Progenitor cell of endocrine pancreas (in vitro differentiated cells): ENCODE data around the gene B3GAT1. TPM values are rescaled to one million over a fixed set of nuclear protein-coding genes. Genes with fewer than 3 reads are reported as not detected.

Source experiments
- DNase-seq: peaks from one replicate; pipeline ENCODE4 v3.0.0; 2021; ENCODE audit warnings: low spot score; ENCODE audit not compliant: unreplicated experiment
- H3K27ac Mint-ChIP-seq: 2 replicates; pipeline ENCODE4 v1.8.0; 2021; ENCODE audit warnings: mild to moderate bottlenecking, moderate library complexity, mixed read lengths
- H3K27me3 Mint-ChIP-seq: 2 replicates; pipeline ENCODE4 v1.8.0; 2021; ENCODE audit warnings: mixed read lengths
- H3K36me3 Mint-ChIP-seq: 2 replicates; pipeline ENCODE4 v1.8.0; 2022; ENCODE audit warnings: mixed read lengths; ENCODE audit not compliant: insufficient read depth
- H3K4me1 Mint-ChIP-seq: 2 replicates; pipeline ENCODE4 v1.8.0; 2021; ENCODE audit warnings: low read depth, mixed read lengths
- H3K4me3 Mint-ChIP-seq: 2 replicates; pipeline ENCODE4 v1.8.0; 2021; ENCODE audit warnings: low read depth, mild to moderate bottlenecking, moderate library complexity, mixed read lengths
- H3K9me3 Mint-ChIP-seq: 2 replicates; pipeline ENCODE4 v1.8.0; 2021; ENCODE audit warnings: low read depth, mixed read lengths
- total RNA-seq: library from RNA; stranded (reverse); gene quantifications from 2 replicates; pipeline ENCODE4 v1.2.1, GENCODE V29; 2021
- TF ChIP-seq, protein P1 (sequence below): fragments of 200-600 bp; sonication (generic); IDR thresholded peaks from one replicate; pipeline ENCODE4 v1.5.0; 2021; ENCODE audit warnings: antibody characterized with exemption, mild to moderate bottlenecking; ENCODE audit not compliant: unreplicated experiment

B3GAT1 gene
- total RNA-seq, 1 donor from 2014 or later = 5.1 TPM

DNA sequence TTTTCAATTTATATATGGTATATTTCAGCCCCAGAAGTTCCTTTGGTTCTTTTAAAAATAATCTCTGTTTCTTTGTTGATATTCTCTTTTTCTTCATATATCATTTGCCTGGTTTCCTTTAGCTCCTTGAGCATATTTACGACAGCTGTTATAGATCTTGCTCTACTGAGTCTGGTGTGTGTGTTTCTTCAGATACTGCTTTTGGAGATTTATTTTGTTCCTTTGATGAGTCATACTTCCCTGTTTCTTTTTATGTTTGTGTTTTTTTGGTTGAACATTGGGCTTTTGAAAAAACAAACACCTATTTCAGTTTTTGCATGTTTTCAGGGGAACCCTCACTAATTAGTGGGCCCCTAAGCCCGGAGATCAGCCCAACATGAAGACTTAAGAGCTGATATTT, 56.9 kb downstream of the B3GAT1 start:
- Mint-ChIP-seq H3K27me3 (peaks cover 3% of the 10 kb centered on the region), H3K9me3 (peaks cover 6% of the 10 kb centered on the region), H3K27ac (no peak overlapping the region), H3K36me3 (peaks cover 2% of the 10 kb centered on the region), H3K4me3 (no peak overlapping the region), H3K4me1 (no peaks in the 10 kb centered on the region)
- TF ChIP-seq, protein P1, sequence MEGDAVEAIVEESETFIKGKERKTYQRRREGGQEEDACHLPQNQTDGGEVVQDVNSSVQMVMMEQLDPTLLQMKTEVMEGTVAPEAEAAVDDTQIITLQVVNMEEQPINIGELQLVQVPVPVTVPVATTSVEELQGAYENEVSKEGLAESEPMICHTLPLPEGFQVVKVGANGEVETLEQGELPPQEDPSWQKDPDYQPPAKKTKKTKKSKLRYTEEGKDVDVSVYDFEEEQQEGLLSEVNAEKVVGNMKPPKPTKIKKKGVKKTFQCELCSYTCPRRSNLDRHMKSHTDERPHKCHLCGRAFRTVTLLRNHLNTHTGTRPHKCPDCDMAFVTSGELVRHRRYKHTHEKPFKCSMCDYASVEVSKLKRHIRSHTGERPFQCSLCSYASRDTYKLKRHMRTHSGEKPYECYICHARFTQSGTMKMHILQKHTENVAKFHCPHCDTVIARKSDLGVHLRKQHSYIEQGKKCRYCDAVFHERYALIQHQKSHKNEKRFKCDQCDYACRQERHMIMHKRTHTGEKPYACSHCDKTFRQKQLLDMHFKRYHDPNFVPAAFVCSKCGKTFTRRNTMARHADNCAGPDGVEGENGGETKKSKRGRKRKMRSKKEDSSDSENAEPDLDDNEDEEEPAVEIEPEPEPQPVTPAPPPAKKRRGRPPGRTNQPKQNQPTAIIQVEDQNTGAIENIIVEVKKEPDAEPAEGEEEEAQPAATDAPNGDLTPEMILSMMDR = no peak
- no peak for DNase-seq

GRCh38 chr11:134352111-134352510, 59.9 kb downstream of the B3GAT1 start:
- no peak overlapping the region for H3K27ac Mint-ChIP-seq
- H3K36me3 Mint-ChIP-seq = peaks cover 2% of the 10 kb centered on the region
- TF ChIP-seq, protein P1 = no peak
- no peaks in the 10 kb centered on the region for H3K4me1 Mint-ChIP-seq
- H3K27me3 Mint-ChIP-seq = no peaks in the 10 kb centered on the region
- no peak overlapping the region for H3K4me3 Mint-ChIP-seq
- no peak for DNase-seq
- H3K9me3 Mint-ChIP-seq = peaks cover 6% of the 10 kb centered on the region

DNA sequence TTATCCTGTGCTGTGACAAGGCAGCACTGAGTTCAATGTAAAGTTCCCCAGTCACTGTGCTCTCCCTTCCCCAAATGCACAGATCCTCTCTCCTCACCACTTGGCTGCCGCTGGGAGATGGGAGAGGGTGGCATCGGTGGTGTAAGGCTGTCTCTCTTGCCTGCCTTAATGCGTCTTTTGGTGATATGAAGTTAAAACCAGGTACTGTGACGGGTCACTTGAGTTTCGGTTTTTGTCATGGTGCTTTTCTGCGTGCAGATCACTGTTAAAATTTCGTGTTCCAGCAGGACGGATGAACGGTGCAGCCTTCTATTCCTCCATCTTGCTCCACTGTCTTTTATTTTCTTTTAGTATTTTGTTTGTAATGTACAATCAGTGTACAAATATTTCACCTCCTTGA, 61.7 kb downstream of the B3GAT1 start:
- TF ChIP-seq, protein P1 = no peak
- Mint-ChIP-seq H3K4me3 (no peak overlapping the region), H3K9me3 (peaks cover 6% of the 10 kb centered on the region)

DNA sequence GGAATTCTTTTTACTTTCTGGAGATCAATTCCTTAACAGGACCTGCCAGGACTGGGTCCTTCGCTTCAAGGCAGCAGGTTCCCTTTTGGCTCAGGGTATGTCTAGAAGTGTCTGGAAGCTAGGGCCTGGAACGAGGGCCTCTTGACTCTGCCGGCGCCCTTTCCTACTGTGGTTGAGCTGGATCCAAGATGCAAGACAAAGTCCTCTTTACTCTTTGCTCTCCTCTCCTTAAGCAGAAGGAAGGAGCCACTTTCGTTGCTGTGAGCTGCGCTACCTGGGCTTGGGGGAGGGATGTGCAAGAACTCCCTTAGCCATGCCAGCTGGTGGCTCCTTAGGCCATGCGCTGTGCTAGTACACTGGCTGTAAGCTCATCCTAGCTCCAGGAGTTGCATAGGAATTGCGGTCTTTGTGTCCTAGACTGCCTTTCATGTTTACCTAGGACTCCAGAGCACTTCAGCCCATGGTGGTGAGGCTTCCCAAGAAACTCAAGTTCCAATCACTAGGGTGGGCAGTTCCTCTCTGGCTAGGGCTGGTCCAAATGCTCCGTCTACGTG, 62.2 kb downstream of the B3GAT1 start:
- H3K4me1 Mint-ChIP-seq = no peaks in the 10 kb centered on the region
- no peak overlapping the region for H3K4me3 Mint-ChIP-seq
- H3K27ac Mint-ChIP-seq = no peak overlapping the region
- no peak for DNase-seq
- no peaks in the 10 kb centered on the region for H3K27me3 Mint-ChIP-seq
- TF ChIP-seq, protein P1 = no peak
- peaks cover 2% of the 10 kb centered on the region for H3K36me3 Mint-ChIP-seq
- peaks cover 6% of the 10 kb centered on the region for H3K9me3 Mint-ChIP-seq

More for the DNA sequence above, 61.7 kb downstream of the B3GAT1 start:
- Mint-ChIP-seq H3K27ac (no peak overlapping the region), H3K36me3 (peaks cover 2% of the 10 kb centered on the region), H3K4me1 (no peaks in the 10 kb centered on the region), H3K27me3 (no peaks in the 10 kb centered on the region)
- no peak for DNase-seq

GRCh38 chr11:134349109-134349801, 62.8 kb downstream of the B3GAT1 start:
- Mint-ChIP-seq H3K4me3 (no peak overlapping the region), H3K36me3 (peaks cover 2% of the 10 kb centered on the region), H3K27ac (no peak overlapping the region), H3K4me1 (no peaks in the 10 kb centered on the region), H3K27me3 (no peaks in the 10 kb centered on the region), H3K9me3 (peaks cover 6% of the 10 kb centered on the region)
- DNase-seq = no peak
- TF ChIP-seq, protein P1 = no peak
